GM18867 (cell line): ENCODE measurements around the gene HERC5.
A peak's percentile ranks its signal among the peaks of the same experiment; 100 is the strongest.
"Not testable (repeated sequence)": the region's sequence is repeated elsewhere in the genome, so short reads cannot be mapped to it uniquely, and the experiment has no call there.

ENCODE experiments used
- ATAC-seq: cut with Tn5 transposase; IDR thresholded peaks from one replicate; pipeline ENCODE4 v1.9.1; 2021; ENCODE audit warnings: mild to moderate bottlenecking, moderate library complexity; ENCODE audit not compliant: unreplicated experiment

The HERC5 gene

GRCh38 chr4:88447371-88448095 is 9.4 kb upstream of the HERC5 start:
- no peak for ATAC-seq

- not testable (repeated sequence) for ATAC-seq
Measured at GRCh38 chr4:88448211-88448765, 8.6 kb upstream of the HERC5 start.

- no peak for ATAC-seq
Measured at GRCh38 chr4:88448889-88449288, 8.0 kb upstream of the HERC5 start.

GRCh38 chr4:88449290-88449689 is 7.6 kb upstream of the HERC5 start:
- ATAC-seq: no peak

- ATAC-seq: no peak
Measured at GRCh38 chr4:88451205-88451604, 5.7 kb upstream of the HERC5 start.

- no peak for ATAC-seq
Measured at GRCh38 chr4:88452912-88453311, 4.0 kb upstream of the HERC5 start.

GRCh38 chr4:88457307-88458103 is 586 bp downstream of the HERC5 start:
- peak; percentile 42 for ATAC-seq

- ATAC-seq: no peak
Measured at GRCh38 chr4:88458104-88458740, 1.3 kb downstream of the HERC5 start.

- no peak for ATAC-seq
Measured at GRCh38 chr4:88465653-88466192, 8.8 kb downstream of the HERC5 start.

- no peak for ATAC-seq
Measured at GRCh38 chr4:88467392-88467791, 10.5 kb downstream of the HERC5 start.

GRCh38 chr4:88477229-88477860 is 20.4 kb downstream of the HERC5 start:
- no peak for ATAC-seq

- no peak for ATAC-seq
Measured at GRCh38 chr4:88478247-88478646, 21.3 kb downstream of the HERC5 start.

GRCh38 chr4:88481537-88481936 is 24.6 kb downstream of the HERC5 start:
- ATAC-seq: no peak

GRCh38 chr4:88489100-88489761 is 32.3 kb downstream of the HERC5 start:
- no peak for ATAC-seq

- ATAC-seq: no peak
Measured at GRCh38 chr4:88497859-88498409, 41.0 kb downstream of the HERC5 start.

- ATAC-seq: no peak
Measured at GRCh38 chr4:88503344-88503743, 46.4 kb downstream of the HERC5 start.

GRCh38 chr4:88511236-88511635 is 54.3 kb downstream of the HERC5 start:
- ATAC-seq: no peak

GRCh38 chr4:88514557-88515511 is 57.9 kb downstream of the HERC5 start:
- no peak for ATAC-seq

GRCh38 chr4:88516746-88517145 is 59.8 kb downstream of the HERC5 start:
- ATAC-seq: no peak
